Neural crest cell (in vitro differentiated cells): ENCODE data around the gene HK2. TPM values are rescaled to one million over a fixed set of nuclear protein-coding genes. Genes with fewer than 3 reads are reported as not detected.

Source experiments
- DNase-seq: peaks from one replicate; pipeline ENCODE4 v3.0.0; 2021; ENCODE audit warnings: low read depth, mixed read lengths, low spot score
- H3K27ac Mint-ChIP-seq: one replicate; pipeline ENCODE4 v1.8.0; 2021; ENCODE audit warnings: mild to moderate bottlenecking, mixed read lengths; ENCODE audit not compliant: unreplicated experiment
- H3K27me3 Mint-ChIP-seq: 2 replicates; pipeline ENCODE4 v1.8.0; 2021; ENCODE audit warnings: low read depth, mild to moderate bottlenecking, mixed read lengths
- H3K36me3 Mint-ChIP-seq: 2 replicates; pipeline ENCODE4 v1.8.0; 2021; ENCODE audit warnings: low read depth, mild to moderate bottlenecking, mixed read lengths
- H3K4me1 Mint-ChIP-seq: 2 replicates; pipeline ENCODE4 v1.8.0; 2021; ENCODE audit warnings: mixed read lengths
- H3K4me3 Mint-ChIP-seq: one replicate; pipeline ENCODE4 v1.8.0; 2021; ENCODE audit warnings: mild to moderate bottlenecking, mixed read lengths
- H3K9me3 Mint-ChIP-seq: 2 replicates; pipeline ENCODE4 v1.8.0; 2021; ENCODE audit warnings: mixed read lengths
- CTCF ChIP-seq: fragments of 200-600 bp; sonication (generic); conservative IDR thresholded peaks from 2 replicates; pipeline ENCODE4 v1.5.0; 2021; ENCODE audit warnings: antibody characterized with exemption, mild to moderate bottlenecking
- total RNA-seq: library from RNA; stranded (reverse); gene quantifications from 2 replicates; pipeline ENCODE4 v1.2.1, GENCODE V29; 2021

The HK2 gene
- total RNA-seq, 1 donor from 2014 or later: 40.1 TPM

GRCh38 chr2:74886251-74886650, 52.3 kb downstream of the HK2 start:
- no peak overlapping the region for H3K27ac Mint-ChIP-seq
- peaks cover 10% of the 10 kb centered on the region for H3K36me3 Mint-ChIP-seq
- no peaks in the 10 kb centered on the region for H3K27me3 Mint-ChIP-seq
- TF ChIP-seq CTCF: no peak
- H3K4me3 Mint-ChIP-seq: no peak overlapping the region
- no peaks in the 10 kb centered on the region for H3K4me1 Mint-ChIP-seq
- DNase-seq: no peak
- no peaks in the 10 kb centered on the region for H3K9me3 Mint-ChIP-seq

- H3K4me1 Mint-ChIP-seq: no peaks in the 10 kb centered on the region
- no peak for DNase-seq
- H3K27ac Mint-ChIP-seq: no peak overlapping the region
- no peaks in the 10 kb centered on the region for H3K9me3 Mint-ChIP-seq
- H3K27me3 Mint-ChIP-seq: no peaks in the 10 kb centered on the region
- no peak for TF ChIP-seq CTCF
- H3K36me3 Mint-ChIP-seq: peaks cover 10% of the 10 kb centered on the region
- H3K4me3 Mint-ChIP-seq: no peak overlapping the region
These were observed 52.9 kb downstream of the HK2 start for GRCh38 chr2:74886811-74887210.

GRCh38 chr2:74887445-74887951, 53.6 kb downstream of the HK2 start:
- Mint-ChIP-seq H3K27ac (no peak overlapping the region), H3K9me3 (no peaks in the 10 kb centered on the region), H3K4me1 (no peaks in the 10 kb centered on the region), H3K27me3 (no peaks in the 10 kb centered on the region), H3K4me3 (no peak overlapping the region), H3K36me3 (peaks cover 10% of the 10 kb centered on the region)
- DNase-seq: no peak
- TF ChIP-seq CTCF: no peak

GRCh38 chr2:74887960-74888700, 54.2 kb downstream of the HK2 start:
- Mint-ChIP-seq H3K27me3 (no peaks in the 10 kb centered on the region), H3K9me3 (no peaks in the 10 kb centered on the region), H3K4me3 (no peak overlapping the region), H3K27ac (no peak overlapping the region), H3K4me1 (no peaks in the 10 kb centered on the region), H3K36me3 (peaks cover 10% of the 10 kb centered on the region)
- no peak for DNase-seq
- TF ChIP-seq CTCF: no peak

- H3K4me3 Mint-ChIP-seq: no peak overlapping the region
- H3K27me3 Mint-ChIP-seq: no peaks in the 10 kb centered on the region
- no peak overlapping the region for H3K27ac Mint-ChIP-seq
- no peak for DNase-seq
- no peaks in the 10 kb centered on the region for H3K9me3 Mint-ChIP-seq
- TF ChIP-seq CTCF: no peak
- H3K4me1 Mint-ChIP-seq: no peaks in the 10 kb centered on the region
- peaks cover 14% of the 10 kb centered on the region for H3K36me3 Mint-ChIP-seq
These were observed 55.2 kb downstream of the HK2 start for GRCh38 chr2:74889159-74889558.
